ENCODE measurements around the gene NDUFC1. TPM values are rescaled to one million over a fixed set of nuclear protein-coding genes. Genes with fewer than 3 reads are reported as not detected.

NDUFC1 gene
- total and polyA plus RNA-seq, 9 of the 15 experiments (the other 6 are each of a cell fraction or from before 2014, with no cell fraction given): 58.9 to 378 (median 120) TPM

- TF ChIP-seq SMC3 (conservative IDR thresholded peaks at IDR 0.05; ENCODE audit: insufficient read depth, low read depth, low read length) (no peak), DLX4 (CRISPR knock-in tag; IDR thresholded peaks at IDR 0.05) (no peak), TFAP4 (CRISPR knock-in tag; IDR thresholded peaks at IDR 0.05; ENCODE audit: borderline replicate concordance) (peak; percentile 18), ZNF76 (CRISPR knock-in tag; IDR thresholded peaks at IDR 0.05; ENCODE audit: borderline replicate concordance) (no peak), ZNF655 (CRISPR knock-in tag; IDR thresholded peaks at IDR 0.05) (no peak), ZNF384 (IDR thresholded peaks at IDR 0.05; ENCODE audit: low read depth, low read length) (no peak), ZNF41 (CRISPR knock-in tag; conservative IDR thresholded peaks at IDR 0.05) (no peak), ATF2 (CRISPR knock-in tag; IDR thresholded peaks at IDR 0.05) (no peak), KAT2B (IDR thresholded peaks at IDR 0.05; ENCODE audit: low read depth, low read length) (no peak), TEAD4 (IDR thresholded peaks at IDR 0.05; ENCODE audit: low read length) (no peak), TEAD4 (CRISPR knock-in tag; IDR thresholded peaks at IDR 0.05; ENCODE audit: borderline replicate concordance) (no peak), ZSCAN29 (IDR thresholded peaks at IDR 0.05) (no peak), CREB1 (IDR thresholded peaks at IDR 0.05) (no peak), CREB1 (CRISPR knock-in tag; IDR thresholded peaks at IDR 0.05) (no peak), ZNF134 (CRISPR knock-in tag; conservative IDR thresholded peaks at IDR 0.05) (no peak), KLF6 (CRISPR knock-in tag; IDR thresholded peaks at IDR 0.05; ENCODE audit: borderline replicate concordance) (no peak), FOXK1 (CRISPR knock-in tag; IDR thresholded peaks at IDR 0.05; ENCODE audit: borderline replicate concordance) (0 out of 2 replicates have a peak, but pooled peaks have one; percentile 41), MAZ (CRISPR knock-in tag; conservative IDR thresholded peaks at IDR 0.05 in 1 of 2, IDR thresholded peaks at IDR 0.05 in 1 of 2) (peak in 1 of 2 experiments; percentile 55; a peak in 1 of 4 replicates), SMAD1 (IDR thresholded peaks at IDR 0.05; ENCODE audit: low read depth, low read length, partially characterized antibody) (no peak), FOXJ2 (tag; IDR thresholded peaks at IDR 0.05) (no peak), EGR1 (conservative IDR thresholded peaks at IDR 0.05) (peak; percentile 47), ZNF740 (CRISPR knock-in tag; IDR thresholded peaks at IDR 0.05) (0 out of 2 replicates have a peak, but pooled peaks have one; percentile 9), ZNF740 (tag; IDR thresholded peaks at IDR 0.05) (no peak), RCOR1 (IDR thresholded peaks at IDR 0.05; ENCODE audit: borderline replicate concordance in 1 of 2, low read depth in 2 of 2, low read length in 2 of 2) (0 out of 4 replicates have a peak, but pooled peaks of 1 of the 2 experiments have one; percentile 4)
These were observed at the start of gene NDUFC1 (continued) for GRCh38 chr4:139301821-139302611.

Data from K562 (cell line).